H1 (cell line): ENCODE results near the gene ARHGEF28. TPM values are rescaled to one million over a fixed set of nuclear protein-coding genes. Genes with fewer than 3 reads are reported as not detected.

Source experiments
- EP300 ChIP-seq, 2 experiments: IDR thresholded peaks; 1 replicate in 1 of 2; 2 replicates in 1 of 2; pipeline ENCODE4 v1.6.1; 2011 to 2012; ENCODE audit warnings: low read depth in 2 of 2, low read length in 2 of 2, mild to moderate bottlenecking in 2 of 2, borderline replicate concordance in 1 of 2, inconsistent platforms in 1 of 2, moderate library complexity in 1 of 2
- GTF2F1 ChIP-seq: IDR thresholded peaks from 2 replicates; pipeline ENCODE4 v1.6.1; 2012; ENCODE audit warnings: low read depth, low read length, improper control_type of control experiment, borderline replicate concordance
- KDM1A ChIP-seq: fragments of 200-600, 300-600 bp; sonication (generic); IDR thresholded peaks from 2 replicates; pipeline ENCODE4 v1.7.1; 2016; ENCODE audit warnings: mild to moderate bottlenecking, low read length, borderline replicate concordance
- POU5F1 ChIP-seq: IDR thresholded peaks from 2 replicates; pipeline ENCODE4 v1.6.1; 2011; ENCODE audit warnings: low read depth, mild to moderate bottlenecking, low read length, moderate library complexity
- RXRA ChIP-seq: IDR thresholded peaks from 2 replicates; pipeline ENCODE4 v1.6.1; 2011; ENCODE audit warnings: low read depth, mild to moderate bottlenecking, low read length, moderate library complexity; ENCODE audit not compliant: insufficient read depth
- ZNF274 ChIP-seq: IDR thresholded peaks from 2 replicates; pipeline ENCODE4 v1.7.0; 2012; ENCODE audit warnings: low read length, borderline replicate concordance; ENCODE audit errors: extremely low read depth
- polyA plus RNA-seq, 7 experiments: library from polyadenylated mRNA; depleted of rRNA in 3 of 7; stranded (reverse) in 5 of 7; unstranded in 2 of 7; fragments of >200 nt in 5 of 7; fragments of 200-250 nt in 2 of 7; gene quantifications; 1 replicate in 5 of 7; 2 replicates in 1 of 7; 4 replicates in 1 of 7; pipeline versions ENCODE4 v1.2.1 to v1.2.3, GENCODE V29; 2011 to 2013; ENCODE audit warnings: missing spikeins in 2 of 7, mixed read lengths in 2 of 7
- total RNA-seq: library from RNA; stranded (reverse); fragmentation: NEBNext Ultra II Directional; extraction: Animal tissue kit (Norgen Biotek cat#: 25700); gene quantifications from 2 replicates; pipeline ENCODE4 v1.2.1, GENCODE V29; 2021
- TF ChIP-seq, protein P1 (sequence below): fragments of 300-600 bp; sonication (generic); IDR thresholded peaks from 2 replicates; pipeline ENCODE4 v1.7.1; 2012; ENCODE audit warnings: low read length, moderate library complexity, mild to moderate bottlenecking, inconsistent platforms; ENCODE audit not compliant: insufficient replicate concordance

The ARHGEF28 gene
- total and polyA plus RNA-seq, 2 of the 8 experiments (the other 6 are each of a cell fraction or from before 2014, with no cell fraction given): 0.33 to 1.0 TPM

DNA sequence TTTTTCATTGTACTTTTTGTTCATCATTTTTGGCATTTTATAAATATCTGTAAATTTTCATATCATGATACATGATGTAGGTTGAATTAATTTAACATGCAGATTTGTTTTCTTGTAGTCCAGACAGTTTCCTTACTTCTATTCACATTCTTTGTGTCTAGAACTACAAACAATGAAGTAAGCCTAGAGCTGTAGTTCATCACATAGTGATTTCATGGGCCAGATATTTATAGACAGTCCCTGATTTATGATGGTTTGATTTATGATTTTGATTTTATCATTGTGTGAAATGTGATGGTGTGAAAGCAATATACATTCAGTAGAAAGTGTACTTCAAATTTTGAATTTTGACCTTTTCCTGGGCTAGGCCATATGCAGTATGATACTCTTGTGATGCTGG lies 139.0 kb downstream of the ARHGEF28 start (continued):
- TF ChIP-seq, protein P1, sequence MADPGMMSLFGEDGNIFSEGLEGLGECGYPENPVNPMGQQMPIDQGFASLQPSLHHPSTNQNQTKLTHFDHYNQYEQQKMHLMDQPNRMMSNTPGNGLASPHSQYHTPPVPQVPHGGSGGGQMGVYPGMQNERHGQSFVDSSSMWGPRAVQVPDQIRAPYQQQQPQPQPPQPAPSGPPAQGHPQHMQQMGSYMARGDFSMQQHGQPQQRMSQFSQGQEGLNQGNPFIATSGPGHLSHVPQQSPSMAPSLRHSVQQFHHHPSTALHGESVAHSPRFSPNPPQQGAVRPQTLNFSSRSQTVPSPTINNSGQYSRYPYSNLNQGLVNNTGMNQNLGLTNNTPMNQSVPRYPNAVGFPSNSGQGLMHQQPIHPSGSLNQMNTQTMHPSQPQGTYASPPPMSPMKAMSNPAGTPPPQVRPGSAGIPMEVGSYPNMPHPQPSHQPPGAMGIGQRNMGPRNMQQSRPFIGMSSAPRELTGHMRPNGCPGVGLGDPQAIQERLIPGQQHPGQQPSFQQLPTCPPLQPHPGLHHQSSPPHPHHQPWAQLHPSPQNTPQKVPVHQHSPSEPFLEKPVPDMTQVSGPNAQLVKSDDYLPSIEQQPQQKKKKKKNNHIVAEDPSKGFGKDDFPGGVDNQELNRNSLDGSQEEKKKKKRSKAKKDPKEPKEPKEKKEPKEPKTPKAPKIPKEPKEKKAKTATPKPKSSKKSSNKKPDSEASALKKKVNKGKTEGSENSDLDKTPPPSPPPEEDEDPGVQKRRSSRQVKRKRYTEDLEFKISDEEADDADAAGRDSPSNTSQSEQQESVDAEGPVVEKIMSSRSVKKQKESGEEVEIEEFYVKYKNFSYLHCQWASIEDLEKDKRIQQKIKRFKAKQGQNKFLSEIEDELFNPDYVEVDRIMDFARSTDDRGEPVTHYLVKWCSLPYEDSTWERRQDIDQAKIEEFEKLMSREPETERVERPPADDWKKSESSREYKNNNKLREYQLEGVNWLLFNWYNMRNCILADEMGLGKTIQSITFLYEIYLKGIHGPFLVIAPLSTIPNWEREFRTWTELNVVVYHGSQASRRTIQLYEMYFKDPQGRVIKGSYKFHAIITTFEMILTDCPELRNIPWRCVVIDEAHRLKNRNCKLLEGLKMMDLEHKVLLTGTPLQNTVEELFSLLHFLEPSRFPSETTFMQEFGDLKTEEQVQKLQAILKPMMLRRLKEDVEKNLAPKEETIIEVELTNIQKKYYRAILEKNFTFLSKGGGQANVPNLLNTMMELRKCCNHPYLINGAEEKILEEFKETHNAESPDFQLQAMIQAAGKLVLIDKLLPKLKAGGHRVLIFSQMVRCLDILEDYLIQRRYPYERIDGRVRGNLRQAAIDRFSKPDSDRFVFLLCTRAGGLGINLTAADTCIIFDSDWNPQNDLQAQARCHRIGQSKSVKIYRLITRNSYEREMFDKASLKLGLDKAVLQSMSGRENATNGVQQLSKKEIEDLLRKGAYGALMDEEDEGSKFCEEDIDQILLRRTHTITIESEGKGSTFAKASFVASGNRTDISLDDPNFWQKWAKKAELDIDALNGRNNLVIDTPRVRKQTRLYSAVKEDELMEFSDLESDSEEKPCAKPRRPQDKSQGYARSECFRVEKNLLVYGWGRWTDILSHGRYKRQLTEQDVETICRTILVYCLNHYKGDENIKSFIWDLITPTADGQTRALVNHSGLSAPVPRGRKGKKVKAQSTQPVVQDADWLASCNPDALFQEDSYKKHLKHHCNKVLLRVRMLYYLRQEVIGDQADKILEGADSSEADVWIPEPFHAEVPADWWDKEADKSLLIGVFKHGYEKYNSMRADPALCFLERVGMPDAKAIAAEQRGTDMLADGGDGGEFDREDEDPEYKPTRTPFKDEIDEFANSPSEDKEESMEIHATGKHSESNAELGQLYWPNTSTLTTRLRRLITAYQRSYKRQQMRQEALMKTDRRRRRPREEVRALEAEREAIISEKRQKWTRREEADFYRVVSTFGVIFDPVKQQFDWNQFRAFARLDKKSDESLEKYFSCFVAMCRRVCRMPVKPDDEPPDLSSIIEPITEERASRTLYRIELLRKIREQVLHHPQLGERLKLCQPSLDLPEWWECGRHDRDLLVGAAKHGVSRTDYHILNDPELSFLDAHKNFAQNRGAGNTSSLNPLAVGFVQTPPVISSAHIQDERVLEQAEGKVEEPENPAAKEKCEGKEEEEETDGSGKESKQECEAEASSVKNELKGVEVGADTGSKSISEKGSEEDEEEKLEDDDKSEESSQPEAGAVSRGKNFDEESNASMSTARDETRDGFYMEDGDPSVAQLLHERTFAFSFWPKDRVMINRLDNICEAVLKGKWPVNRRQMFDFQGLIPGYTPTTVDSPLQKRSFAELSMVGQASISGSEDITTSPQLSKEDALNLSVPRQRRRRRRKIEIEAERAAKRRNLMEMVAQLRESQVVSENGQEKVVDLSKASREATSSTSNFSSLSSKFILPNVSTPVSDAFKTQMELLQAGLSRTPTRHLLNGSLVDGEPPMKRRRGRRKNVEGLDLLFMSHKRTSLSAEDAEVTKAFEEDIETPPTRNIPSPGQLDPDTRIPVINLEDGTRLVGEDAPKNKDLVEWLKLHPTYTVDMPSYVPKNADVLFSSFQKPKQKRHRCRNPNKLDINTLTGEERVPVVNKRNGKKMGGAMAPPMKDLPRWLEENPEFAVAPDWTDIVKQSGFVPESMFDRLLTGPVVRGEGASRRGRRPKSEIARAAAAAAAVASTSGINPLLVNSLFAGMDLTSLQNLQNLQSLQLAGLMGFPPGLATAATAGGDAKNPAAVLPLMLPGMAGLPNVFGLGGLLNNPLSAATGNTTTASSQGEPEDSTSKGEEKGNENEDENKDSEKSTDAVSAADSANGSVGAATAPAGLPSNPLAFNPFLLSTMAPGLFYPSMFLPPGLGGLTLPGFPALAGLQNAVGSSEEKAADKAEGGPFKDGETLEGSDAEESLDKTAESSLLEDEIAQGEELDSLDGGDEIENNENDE: no peak
- TF ChIP-seq POU5F1 (no peak), GTF2F1 (no peak), ZNF274 (no peak), KDM1A (no peak), RXRA (no peak), EP300 (IDR thresholded peaks at IDR 0.05; ENCODE audit: borderline replicate concordance in 1 of 2, low read depth in 2 of 2, low read length in 2 of 2) (no peak)
